Skeletal muscle satellite cell (primary cell): ENCODE results near the gene DCDC2.
"Not testable (repeated sequence)": the region's sequence is repeated elsewhere in the genome, so short reads cannot be mapped to it uniquely, and the experiment has no call there.

Experiments
- H3K27me3 ChIP-seq: 2 replicates; pipeline ENCODE4 v1.7.0; 2013; ENCODE audit warnings: low read length; ENCODE audit not compliant: control insufficient read depth, insufficient read depth
- H3K36me3 ChIP-seq: 2 replicates; pipeline ENCODE4 v1.7.0; 2013; ENCODE audit warnings: mild to moderate bottlenecking, control low read depth, low read length; ENCODE audit not compliant: insufficient read depth
- H3K4me1 ChIP-seq: 2 replicates; pipeline ENCODE4 v1.7.0; 2013; ENCODE audit warnings: low read length; ENCODE audit not compliant: control insufficient read depth, insufficient read depth
- H3K4me2 ChIP-seq: 2 replicates; pipeline ENCODE4 v1.7.0; 2013; ENCODE audit warnings: mild to moderate bottlenecking, low read length
- H3K4me3 ChIP-seq: 2 replicates; pipeline ENCODE4 v1.7.0; 2013; ENCODE audit warnings: low read length
- H3K9ac ChIP-seq: 2 replicates; pipeline ENCODE4 v1.7.0; 2013; ENCODE audit warnings: mild to moderate bottlenecking, low read depth, low read length, moderate library complexity
- H3K9me3 ChIP-seq: replicated peaks from 2 replicates; pipeline ENCODE4 v1.7.0; 2013; ENCODE audit warnings: mild to moderate bottlenecking, control low read depth, low read length

Gene DCDC2

GRCh38 chr6:24365103-24365633 is 7.3 kb upstream of the DCDC2 start:
- not testable (repeated sequence) for H3K27me3 ChIP-seq, H3K4me3 ChIP-seq, H3K4me2 ChIP-seq, H3K9ac ChIP-seq, H3K4me1 ChIP-seq, H3K36me3 ChIP-seq, H3K9me3 ChIP-seq

DNA sequence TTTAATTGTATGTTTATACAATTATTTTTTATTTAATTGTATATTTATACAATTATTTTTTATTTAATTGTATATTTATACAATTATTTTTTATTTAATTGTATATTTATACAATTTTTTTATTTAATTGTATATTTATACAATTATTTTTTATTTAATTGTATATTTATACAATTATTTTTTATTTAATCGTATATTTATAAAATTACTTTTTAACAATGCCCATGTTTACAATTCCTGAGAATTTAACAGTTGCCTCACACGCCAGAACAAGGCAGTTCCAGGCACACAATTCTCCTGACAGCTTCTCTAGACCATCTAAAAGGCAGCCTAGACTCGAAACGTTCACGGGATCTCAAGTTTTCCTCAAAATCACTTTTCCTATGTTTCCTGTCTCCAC is 4.5 kb upstream of the DCDC2 start:
- H3K4me3 ChIP-seq, H3K4me2 ChIP-seq, H3K36me3 ChIP-seq, H3K9me3 ChIP-seq, H3K9ac ChIP-seq: not testable (repeated sequence)
- H3K27me3 ChIP-seq: peaks cover 17% of the 10 kb centered on the region
- H3K4me1 ChIP-seq: peaks cover 10% of the 10 kb centered on the region

DNA sequence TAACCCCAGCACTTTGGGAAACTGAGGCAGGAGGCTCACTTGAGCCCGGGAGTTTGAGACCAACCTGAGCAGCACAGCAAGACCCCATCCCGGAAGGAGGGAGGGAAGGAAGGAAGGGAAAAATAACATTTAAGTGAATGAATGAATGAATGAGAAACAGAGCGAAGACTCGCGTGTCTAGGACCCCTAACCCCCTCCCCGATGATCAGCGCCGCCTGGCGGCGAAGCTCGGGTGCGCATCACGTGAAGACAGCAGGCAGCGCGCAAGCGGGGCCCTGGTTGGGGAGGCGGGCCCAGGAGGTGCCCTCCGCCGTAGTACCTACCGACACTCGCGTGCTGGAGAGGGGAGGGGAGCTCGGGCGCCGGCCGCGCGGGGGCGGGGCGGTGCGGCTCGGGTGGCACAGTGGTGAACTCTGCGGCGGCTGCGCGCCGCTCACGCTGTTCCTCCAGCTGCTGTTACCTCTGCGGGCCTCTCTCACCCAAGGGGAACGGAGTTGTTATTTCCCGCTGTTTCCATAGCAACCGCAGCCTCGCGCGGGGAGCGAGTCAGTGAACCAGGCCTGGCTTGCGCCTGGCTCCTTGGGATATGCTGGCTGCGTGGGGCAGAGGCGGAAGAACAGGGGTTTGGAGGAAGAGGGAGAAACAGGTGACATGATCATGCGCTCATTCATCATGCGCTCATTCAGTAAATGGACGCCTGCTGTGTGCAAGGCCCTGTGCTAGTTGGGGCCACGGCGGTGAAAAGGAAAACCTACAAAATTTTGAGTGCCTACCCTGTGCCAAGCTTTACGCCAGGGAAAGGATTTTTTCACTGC is 2.0 kb upstream of the DCDC2 start:
- peaks cover 27% of the 10 kb centered on the region for H3K27me3 ChIP-seq
- H3K9ac ChIP-seq: peak overlapping the region; percentile 41

DNA sequence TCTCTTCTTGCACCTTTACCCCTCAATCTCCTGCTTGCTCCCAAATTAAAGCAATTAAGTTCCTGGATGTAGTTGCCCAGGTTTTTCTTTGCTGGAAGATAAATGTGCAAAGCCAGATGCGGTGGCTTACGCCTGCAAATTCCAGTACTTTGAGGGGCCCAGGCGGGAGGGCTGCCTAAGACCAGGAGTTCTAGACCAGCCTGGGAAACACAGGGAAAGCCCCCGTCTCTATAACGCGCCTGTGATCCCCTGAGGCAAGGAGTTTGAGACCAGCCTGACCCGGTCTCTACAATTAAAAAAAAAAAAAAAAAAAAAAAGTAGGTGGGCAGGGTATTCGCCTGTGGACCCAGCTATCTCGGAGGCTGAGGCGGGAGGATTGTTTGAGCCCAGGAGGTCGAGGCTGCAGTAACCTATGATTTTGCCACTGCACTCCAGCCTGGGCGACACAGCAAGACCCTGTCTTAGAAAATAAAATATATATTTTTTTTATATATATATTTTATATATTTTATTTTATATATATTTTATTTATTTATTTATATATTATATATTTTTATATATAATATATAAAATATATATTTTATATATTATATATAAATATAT is 461 bp upstream of the DCDC2 start:
- Histone ChIP-seq H3K27me3 (peaks cover 33% of the 10 kb centered on the region), H3K4me1 (peaks cover 10% of the 10 kb centered on the region), H3K9me3 (no peaks in the 10 kb centered on the region), H3K9ac (no peak overlapping the region), H3K4me2 (peak overlapping the region; percentile 47), H3K4me3 (no peak overlapping the region), H3K36me3 (no peaks in the 10 kb centered on the region)

More for the DNA sequence above, 2.0 kb upstream of the DCDC2 start:
- Histone ChIP-seq H3K9me3 (no peaks in the 10 kb centered on the region), H3K4me2 (peak overlapping the region; percentile 86), H3K4me1 (peaks cover 10% of the 10 kb centered on the region), H3K36me3 (no peaks in the 10 kb centered on the region), H3K4me3 (peak overlapping the region; percentile 66)

DNA sequence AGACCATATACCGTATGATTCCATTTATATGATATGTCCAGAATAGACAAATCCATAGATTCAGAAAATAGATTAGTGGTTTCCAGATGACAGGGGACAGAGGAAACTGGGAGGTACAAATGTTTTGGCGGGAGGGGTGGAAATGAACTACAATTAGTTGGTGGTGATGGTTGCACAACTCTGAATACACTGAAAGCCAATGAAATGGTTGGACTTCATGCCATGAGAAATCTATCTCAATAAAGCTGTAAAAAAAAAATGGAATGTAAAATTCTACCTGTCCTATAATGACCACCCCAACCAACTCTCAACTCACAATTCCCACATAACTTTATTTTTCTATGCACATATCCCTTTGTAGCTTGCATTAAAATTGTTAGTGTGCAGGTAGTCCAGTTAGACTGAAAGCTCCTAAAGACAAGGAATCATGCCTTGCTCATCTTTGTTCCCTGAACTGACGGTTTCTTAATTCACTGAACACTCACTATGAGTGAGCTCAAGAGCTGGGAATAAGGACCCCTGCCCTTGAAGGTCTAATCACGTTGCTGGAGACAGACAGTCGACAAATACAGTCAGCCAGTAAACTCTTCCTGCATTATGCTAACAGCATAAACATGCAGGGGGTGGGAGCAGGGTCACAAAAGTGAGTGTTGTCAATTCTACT is 1.4 kb downstream of the DCDC2 start:
- Histone ChIP-seq H3K9ac (no peak overlapping the region), H3K27me3 (peaks cover 30% of the 10 kb centered on the region), H3K4me2 (no peak overlapping the region), H3K36me3 (no peaks in the 10 kb centered on the region), H3K4me1 (peaks cover 10% of the 10 kb centered on the region), H3K4me3 (no peak overlapping the region), H3K9me3 (no peaks in the 10 kb centered on the region)

DNA sequence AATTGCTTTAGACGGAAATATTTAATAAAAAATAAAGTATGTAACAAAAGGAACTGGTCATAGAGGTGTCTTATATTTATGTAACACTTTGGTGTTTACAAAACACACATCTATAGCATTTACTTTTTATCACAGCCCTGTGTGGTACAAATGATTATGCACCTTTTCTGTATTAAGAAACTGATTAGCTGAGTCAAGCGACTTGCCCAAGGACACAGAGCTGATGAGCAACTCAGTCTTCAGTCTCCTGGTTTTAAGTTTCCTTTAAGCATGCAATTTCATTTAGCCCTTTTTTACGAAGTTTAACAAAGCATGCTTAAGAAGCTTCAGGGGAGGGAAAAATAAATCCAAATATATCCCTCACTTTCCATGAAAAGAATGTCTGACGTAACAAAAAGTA is 2.5 kb downstream of the DCDC2 start:
- no peaks in the 10 kb centered on the region for H3K9me3 ChIP-seq
- H3K9ac ChIP-seq: no peak overlapping the region
- H3K4me1 ChIP-seq: peaks cover 9% of the 10 kb centered on the region
- H3K36me3 ChIP-seq: no peaks in the 10 kb centered on the region
- H3K4me3 ChIP-seq: no peak overlapping the region
- H3K27me3 ChIP-seq: peaks cover 36% of the 10 kb centered on the region
- H3K4me2 ChIP-seq: no peak overlapping the region

GRCh38 chr6:24353861-24354260 is 4.0 kb downstream of the DCDC2 start:
- H3K9ac ChIP-seq: no peak overlapping the region
- H3K4me2 ChIP-seq: no peak overlapping the region
- no peaks in the 10 kb centered on the region for H3K9me3 ChIP-seq
- no peak overlapping the region for H3K4me3 ChIP-seq
- no peaks in the 10 kb centered on the region for H3K36me3 ChIP-seq
- H3K27me3 ChIP-seq: peaks cover 36% of the 10 kb centered on the region
- no peaks in the 10 kb centered on the region for H3K4me1 ChIP-seq

GRCh38 chr6:24352434-24352833 is 5.4 kb downstream of the DCDC2 start:
- Histone ChIP-seq H3K4me2 (no peak overlapping the region), H3K4me3 (no peak overlapping the region), H3K36me3 (no peaks in the 10 kb centered on the region), H3K27me3 (peaks cover 27% of the 10 kb centered on the region), H3K9me3 (no peaks in the 10 kb centered on the region), H3K9ac (no peak overlapping the region), H3K4me1 (no peaks in the 10 kb centered on the region)

DNA sequence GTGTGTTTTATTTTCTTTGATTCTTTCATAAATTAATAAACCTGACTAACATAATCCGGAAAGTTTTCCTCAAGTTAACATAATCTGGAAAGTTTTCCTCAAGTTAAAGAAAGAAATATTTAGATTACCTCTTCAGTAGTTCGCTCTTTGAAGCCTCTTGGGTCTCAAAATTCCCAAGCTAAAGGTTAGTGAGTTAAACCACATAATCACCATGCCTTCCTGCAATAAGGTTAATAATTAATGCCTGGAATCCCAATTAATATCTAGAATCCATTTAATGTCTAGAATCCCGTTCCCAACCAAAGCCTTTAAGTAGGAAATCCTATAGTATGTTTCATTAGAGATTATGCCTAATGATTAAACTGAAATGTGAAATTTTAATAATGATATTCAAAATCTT is 12.9 kb downstream of the DCDC2 start:
- Histone ChIP-seq H3K4me1 (no peaks in the 10 kb centered on the region), H3K27me3 (no peaks in the 10 kb centered on the region), H3K4me3 (no peak overlapping the region), H3K9me3 (no peaks in the 10 kb centered on the region), H3K4me2 (no peak overlapping the region), H3K9ac (no peak overlapping the region), H3K36me3 (no peaks in the 10 kb centered on the region)

- Histone ChIP-seq H3K9ac (no peak overlapping the region), H3K4me2 (no peak overlapping the region), H3K9me3 (no peaks in the 10 kb centered on the region), H3K4me3 (no peak overlapping the region), H3K4me1 (no peaks in the 10 kb centered on the region), H3K36me3 (no peaks in the 10 kb centered on the region), H3K27me3 (no peaks in the 10 kb centered on the region)
These were observed 16.6 kb downstream of the DCDC2 start for GRCh38 chr6:24340998-24341938.

DNA sequence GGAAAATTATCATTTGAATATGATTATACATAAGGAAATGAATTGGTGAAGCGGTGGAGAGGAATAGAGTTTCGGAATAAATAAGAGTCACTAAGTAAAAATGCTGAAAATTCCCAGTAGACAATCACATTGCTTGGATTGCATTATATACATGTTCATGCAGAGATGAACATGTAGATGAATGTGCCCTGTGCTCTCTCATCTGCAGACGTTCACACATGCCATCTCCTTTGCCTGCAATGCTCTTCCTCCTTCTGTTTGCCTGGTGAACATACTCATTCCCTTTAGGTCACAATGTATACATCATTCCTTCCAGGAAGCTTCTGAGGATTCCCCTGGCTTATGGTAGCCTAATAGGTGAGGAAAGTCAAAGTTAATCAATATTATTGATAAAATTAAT is 17.9 kb downstream of the DCDC2 start:
- H3K36me3 ChIP-seq: no peaks in the 10 kb centered on the region
- no peaks in the 10 kb centered on the region for H3K4me1 ChIP-seq
- H3K4me2 ChIP-seq: no peak overlapping the region
- no peak overlapping the region for H3K9ac ChIP-seq
- no peak overlapping the region for H3K4me3 ChIP-seq
- peaks cover 3% of the 10 kb centered on the region for H3K27me3 ChIP-seq
- H3K9me3 ChIP-seq: no peaks in the 10 kb centered on the region
